A673 (cell line): ENCODE measurements around the gene CCS. TPM values are rescaled to one million over a fixed set of nuclear protein-coding genes. Genes with fewer than 3 reads are reported as not detected.

Source experiments
- BruUV-seq: library from RNA; stranded (reverse); fragments of 400-500 nt; replicated peaks from 2 replicates; lab custom pipeline; 2021; lab: Mats Ljungman, UMichigan
- CTCF ChIA-PET: fragments of 300-600 bp; sonication (Branson Sonifier 250); formaldehyde crosslinking; loops from one replicate; lab custom pipeline; 2022; ENCODE audit warnings: antibody characterized with exemption; lab: Charles Lee
- POLR2A ChIA-PET: fragments of 300-600 bp; sonication (Branson Sonifier 250); formaldehyde crosslinking; loops from one replicate; lab custom pipeline; 2022; ENCODE audit warnings: antibody characterized with exemption; ENCODE audit not compliant: low non-redundant PET; lab: Charles Lee
- DNase-seq: peaks from one replicate; pipeline ENCODE4 v3.0.0-alpha.2; 2015; ENCODE audit warnings: low spot score
- H3K27ac ChIP-seq: fragments of 200-600 bp; sonication (generic); 2 replicates; pipeline ENCODE4 v1.5.1; 2016; ENCODE audit warnings: mixed run types, low read depth, mild to moderate bottlenecking, mixed read lengths, antibody characterized with exemption, low read length; ENCODE audit not compliant: poor library complexity, severe bottlenecking
- H3K27me3 ChIP-seq: fragments of 200-600 bp; sonication (generic); replicated peaks from 2 replicates; pipeline ENCODE4 v1.6.1; 2017; ENCODE audit warnings: mixed run types, low read depth, mild to moderate bottlenecking, mixed read lengths, antibody characterized with exemption, low read length; ENCODE audit not compliant: insufficient read depth, poor library complexity
- H3K36me3 ChIP-seq: fragments of 200-600 bp; sonication (generic); 2 replicates; pipeline ENCODE4 v1.6.1; 2016; ENCODE audit warnings: mixed run types, mild to moderate bottlenecking, mixed read lengths, antibody characterized with exemption, low read length; ENCODE audit not compliant: insufficient read depth, poor library complexity, severe bottlenecking
- H3K4me1 ChIP-seq: fragments of 200-600 bp; sonication (generic); 2 replicates; pipeline ENCODE4 v1.6.1; 2017; ENCODE audit warnings: mixed run types, mild to moderate bottlenecking, mixed read lengths, antibody characterized with exemption, low read length; ENCODE audit not compliant: insufficient read depth, poor library complexity, severe bottlenecking
- H3K4me3 ChIP-seq: fragments of 200-600 bp; sonication (generic); 2 replicates; pipeline ENCODE4 v1.5.1; 2016; ENCODE audit warnings: low read depth, mixed run types, mild to moderate bottlenecking, mixed read lengths, low read length; ENCODE audit not compliant: poor library complexity, severe bottlenecking
- H3K9me3 ChIP-seq: fragments of 200-600 bp; sonication (generic); 2 replicates; pipeline ENCODE4 v1.6.1; 2016; ENCODE audit warnings: mixed run types, low read depth, mild to moderate bottlenecking, mixed read lengths, antibody characterized with exemption, low read length; ENCODE audit not compliant: poor library complexity, severe bottlenecking
- CTCF ChIP-seq: fragments of 300-800, 200-600 bp; sonication (generic); conservative IDR thresholded peaks from 2 replicates; pipeline ENCODE4 v1.5.1; 2017; ENCODE audit warnings: low read depth, mild to moderate bottlenecking, antibody characterized with exemption, low read length, moderate library complexity, mixed read lengths
- EZH2 ChIP-seq: fragments of 200-600 bp; sonication (generic); IDR thresholded peaks from 2 replicates; pipeline ENCODE4 v1.6.1; 2017; ENCODE audit warnings: borderline replicate concordance, low read depth, mild to moderate bottlenecking, mixed read lengths, antibody characterized with exemption, low read length; ENCODE audit not compliant: poor library complexity, severe bottlenecking
- intact Hi-C: fragments of 100-400 bp; cut with micrococcal nuclease; formaldehyde crosslinking; loops from one replicate; pipeline ENCODE4 v1.10.0; 2022; ENCODE audit not compliant: unreplicated experiment
- total RNA-seq: library from RNA; stranded (reverse); gene quantifications from 2 replicates; pipeline ENCODE4 v1.2.3, GENCODE V29; 2021

Gene CCS
- total RNA-seq, 1 experiment from 2014 or later: 43.8 TPM

- Histone ChIP-seq H3K27me3 (no peaks in the 10 kb centered on the region), H3K4me3 (no peak overlapping the region), H3K4me1 (no peaks in the 10 kb centered on the region), H3K9me3 (no peaks in the 10 kb centered on the region), H3K27ac (no peak overlapping the region), H3K36me3 (peaks cover 82% of the 10 kb centered on the region)
- no peak for DNase-seq
- intact Hi-C loops: no loop called here
- ChIA-PET POLR2A (no interaction called here), CTCF (no interaction called here)
- TF ChIP-seq CTCF: no peak
- no TSS peak for BruUV-seq
These were observed 58.0 kb downstream of the CCS start for GRCh38 chr11:66651016-66651415.

- CTCF ChIA-PET: no interaction called here
- TF ChIP-seq CTCF (no peak), EZH2 (no peak)
- intact Hi-C loops: no loop called here
- Histone ChIP-seq H3K9me3 (no peaks in the 10 kb centered on the region), H3K27ac (no peak overlapping the region), H3K4me1 (no peaks in the 10 kb centered on the region), H3K4me3 (no peak overlapping the region), H3K27me3 (no peaks in the 10 kb centered on the region), H3K36me3 (peaks cover 80% of the 10 kb centered on the region)
- POLR2A ChIA-PET: no interaction called here
- BruUV-seq: TSS peak; percentile 0
- no peak for DNase-seq
These were observed 59.7 kb downstream of the CCS start for GRCh38 chr11:66652651-66653050.

- BruUV-seq: no TSS peak
- intact Hi-C loops: no loop called here
- TF ChIP-seq EZH2: no peak
- TF ChIP-seq CTCF: no peak
- H3K9me3 ChIP-seq: no peaks in the 10 kb centered on the region
- ChIA-PET POLR2A (no interaction called here), CTCF (no interaction called here)
- DNase-seq: no peak
- H3K27ac ChIP-seq: no peak overlapping the region
- H3K27me3 ChIP-seq: no peaks in the 10 kb centered on the region
- peaks cover 80% of the 10 kb centered on the region for H3K36me3 ChIP-seq
- no peaks in the 10 kb centered on the region for H3K4me1 ChIP-seq
- H3K4me3 ChIP-seq: no peak overlapping the region
These were observed 60.1 kb downstream of the CCS start for GRCh38 chr11:66653123-66653522.

Other genes starting within 250 kb of the CCS start
- 76.8 and 93.5 TPM in 2 replicates for gene BRMS1, start 248.1 kb upstream of the CCS start, total RNA-seq
- 47.1 and 53.6 TPM in 2 replicates for gene B4GAT1, start 245.6 kb upstream of the CCS start, total RNA-seq
- gene SLC29A2, start 221.4 kb upstream of the CCS start, total RNA-seq: 60.4 and 62.4 TPM in 2 replicates
- not detected in 2 replicates for gene NPAS4, start 172.2 kb upstream of the CCS start, total RNA-seq
- gene MRPL11, start 154.3 kb upstream of the CCS start, total RNA-seq: 96.5 and 97.9 TPM in 2 replicates
- gene PELI3, start 126.3 kb upstream of the CCS start, total RNA-seq: 15.4 and 18.5 TPM in 2 replicates
- gene DPP3, start 112.8 kb upstream of the CCS start, total RNA-seq: 83.3 and 93.3 TPM in 2 replicates
- gene BBS1, start 82.5 kb upstream of the CCS start, total RNA-seq: 40.5 and 48.4 TPM in 2 replicates
- gene ZDHHC24, start 47.1 kb upstream of the CCS start, total RNA-seq: 9.7 and 12.2 TPM in 2 replicates
- not detected in 2 replicates for gene ACTN3, start 46.3 kb upstream of the CCS start, total RNA-seq
- gene CTSF, start 24.6 kb upstream of the CCS start, total RNA-seq: 3.7 and 6.9 TPM in 2 replicates
- 0.90 and 1.1 TPM in 2 replicates for gene CCDC87, start 122 bp upstream of the CCS start, total RNA-seq
- gene RBM14, start 23.4 kb downstream of the CCS start, total RNA-seq: 152 and 162 TPM in 2 replicates
- 238 and 245 TPM in 2 replicates for gene RBM4, start 45.5 kb downstream of the CCS start, total RNA-seq
- gene RBM4B, start 84.7 kb downstream of the CCS start, total RNA-seq: 35.0 and 40.5 TPM in 2 replicates
- 21.1 and 34.4 TPM in 2 replicates for gene SPTBN2, start 136.0 kb downstream of the CCS start, total RNA-seq